EH (cell line): ENCODE results near the gene REST.

Source experiments
- DNase-seq: peaks from one replicate; pipeline ENCODE4 v3.0.0-alpha.2; 2015; ENCODE audit warnings: low read depth

REST gene

GRCh38 chr4:56976283-56976836 lies 68.7 kb downstream of the REST start:
- DNase-seq: peak; percentile 24

GRCh38 chr4:56976837-56977320 lies 69.2 kb downstream of the REST start:
- DNase-seq: no peak

GRCh38 chr4:56977321-56978012 lies 69.8 kb downstream of the REST start, which contains the start of gene NOA1:
Gene NOA1 (minus strand): TSS chr4:56977606. CDS start chr4:56977585, 21 bp downstream.
- DNase-seq: peak; percentile 99

GRCh38 chr4:56978750-56979303 lies 71.1 kb downstream of the REST start, which contains the start of gene POLR2B:
Gene POLR2B (plus strand): TSS chr4:56978896. CDS start chr4:56978986, 90 bp downstream.
- peak; percentile 93 for DNase-seq

- DNase-seq: peak; percentile 50
These were observed 71.8 kb downstream of the REST start for GRCh38 chr4:56979421-56980072.

- peak; percentile 19 for DNase-seq
These were observed 74.1 kb downstream of the REST start for GRCh38 chr4:56981795-56982201.

- no peak for DNase-seq
These were observed 78.5 kb downstream of the REST start for GRCh38 chr4:56986192-56986591.

GRCh38 chr4:56986952-56987351 lies 79.3 kb downstream of the REST start:
- DNase-seq: no peak

GRCh38 chr4:56990109-56990905 lies 82.6 kb downstream of the REST start:
- DNase-seq: peak; percentile 34

GRCh38 chr4:56995525-56995924 lies 87.8 kb downstream of the REST start:
- peak; percentile 53 for DNase-seq

GRCh38 chr4:56999751-57000150 lies 92.1 kb downstream of the REST start:
- DNase-seq: no peak

GRCh38 chr4:57013543-57014120 lies 105.9 kb downstream of the REST start:
- no peak for DNase-seq
